Measurements from ENCODE around the gene KRCC1.

- TF ChIP-seq POLR2A (IDR thresholded peaks at IDR 0.05; ENCODE audit: low read depth, low read length) (no peak), POLR2AphosphoS5 (IDR thresholded peaks at IDR 0.05; ENCODE audit: low read depth, low read length) (no peak), TAF1 (IDR thresholded peaks at IDR 0.05; ENCODE audit: borderline replicate concordance, low read depth, low read length) (no peak)
These were observed 19.3 kb upstream of the KRCC1 start for GRCh38 chr2:88074854-88075292.

Data from GM12892 (cell line).